IMR-90 (cell line): ENCODE data around the gene BCLAF1. TPM values are rescaled to one million over a fixed set of nuclear protein-coding genes. Genes with fewer than 3 reads are reported as not detected.

Source experiments
- ATAC-seq: fragments of 200-7000 bp; cut with Tn5 transposase; 2 replicates; pipeline ENCODE4 v1.9.1; 2020; ENCODE audit warnings: low read depth, mild to moderate bottlenecking, moderate library complexity
- BruUV-seq: library from RNA; stranded (reverse); fragments of 400-500 nt; replicated peaks from 2 replicates; lab custom pipeline; 2021; lab: Mats Ljungman, UMichigan
- CTCF ChIA-PET: fragments of 300-600 bp; formaldehyde crosslinking; extraction: SDS; loops from one replicate; lab custom pipeline; 2021; ENCODE audit warnings: antibody characterized with exemption; lab: Yijun Ruan, JAX
- POLR2A ChIA-PET: fragments of 300-600 bp; sonication (Branson Sonifier 250); formaldehyde crosslinking; loops from one replicate; lab custom pipeline; 2022; ENCODE audit warnings: antibody characterized with exemption; ENCODE audit not compliant: unreplicated experiment; lab: Charles Lee
- DNase-seq: peaks from one replicate; pipeline ENCODE4 v3.0.0; 2013
- H2AFZ ChIP-seq: replicated peaks from 2 replicates; pipeline ENCODE3; 2013; ENCODE audit warnings: low read length, mild to moderate bottlenecking; ENCODE audit not compliant: poor library complexity
- H2AK5ac ChIP-seq: 2 replicates; pipeline ENCODE4 v1.6.1; 2013; ENCODE audit warnings: low read depth, low read length, inconsistent platforms
- H2AK9ac ChIP-seq: replicated peaks from 2 replicates; pipeline ENCODE3; 2013; ENCODE audit warnings: mild to moderate bottlenecking, low read depth, low read length, moderate library complexity; ENCODE audit not compliant: poor library complexity
- H2BK120ac ChIP-seq: 2 replicates; pipeline ENCODE4 v1.6.1; 2013; ENCODE audit warnings: low read depth, low read length, inconsistent platforms
- H2BK15ac ChIP-seq: 3 replicates; pipeline ENCODE4 v1.6.1; 2013; ENCODE audit warnings: low read depth, low read length, inconsistent platforms
- H2BK20ac ChIP-seq: 2 replicates; pipeline ENCODE4 v1.6.1; 2013; ENCODE audit warnings: low read depth, mild to moderate bottlenecking, inconsistent platforms, low read length, moderate library complexity
- H2BK5ac ChIP-seq: 2 replicates; pipeline ENCODE4 v1.6.1; 2013; ENCODE audit warnings: mild to moderate bottlenecking, low read depth, low read length, inconsistent platforms; ENCODE audit not compliant: poor library complexity, severe bottlenecking
- H3K14ac ChIP-seq: replicated peaks from 2 replicates; pipeline ENCODE4 v1.6.1; 2013; ENCODE audit warnings: low read depth, low read length, inconsistent platforms
- H3K18ac ChIP-seq: 2 replicates; pipeline ENCODE4 v1.6.1; 2013; ENCODE audit warnings: low read depth, low read length, control low read depth
- H3K23ac ChIP-seq: 2 replicates; pipeline ENCODE4 v1.6.1; 2013; ENCODE audit warnings: low read depth, low read length, inconsistent platforms
- H3K27ac ChIP-seq: 2 replicates; pipeline ENCODE4 v1.5.1; 2013; ENCODE audit warnings: mild to moderate bottlenecking, control low read depth, low read length; ENCODE audit not compliant: insufficient read depth
- H3K27me3 ChIP-seq: 2 replicates; pipeline ENCODE4 v1.6.1; 2013; ENCODE audit warnings: low read length; ENCODE audit not compliant: control insufficient read depth, insufficient read depth
- H3K36me3 ChIP-seq: 2 replicates; pipeline ENCODE4 v1.6.1; 2013; ENCODE audit warnings: low read length, mixed read lengths; ENCODE audit not compliant: control insufficient read depth, insufficient read depth
- H3K4ac ChIP-seq: 2 replicates; pipeline ENCODE4 v1.6.1; 2013; ENCODE audit warnings: low read depth, low read length, inconsistent platforms
- H3K4me1 ChIP-seq: 2 replicates; pipeline ENCODE4 v1.6.1; 2013; ENCODE audit warnings: low read length, mixed read lengths; ENCODE audit not compliant: control insufficient read depth, insufficient read depth
- H3K4me2 ChIP-seq: 2 replicates; pipeline ENCODE4 v1.6.1; 2013; ENCODE audit warnings: low read depth, mild to moderate bottlenecking, control low read depth, low read length, moderate library complexity
- H3K4me3 ChIP-seq: 2 replicates; pipeline ENCODE4 v1.5.1; 2013; ENCODE audit warnings: low read depth, mild to moderate bottlenecking, control low read depth, low read length, moderate library complexity; ENCODE audit not compliant: insufficient read depth
- H3K56ac ChIP-seq: 2 replicates; pipeline ENCODE4 v1.6.1; 2013; ENCODE audit warnings: low read length, inconsistent platforms; ENCODE audit not compliant: insufficient read depth; ENCODE audit errors: extremely low read depth
- H3K79me1 ChIP-seq, 2 experiments: 2 replicates each; pipeline ENCODE4 v1.6.1; 2013; ENCODE audit warnings: low read length in 2 of 2, inconsistent platforms in 1 of 2, low read depth in 1 of 2
- H3K9ac ChIP-seq: 2 replicates; pipeline ENCODE4 v1.6.1; 2013; ENCODE audit warnings: low read depth, low read length, control low read depth
- H3K9me1 ChIP-seq: 2 replicates; pipeline ENCODE4 v1.6.1; 2013; ENCODE audit warnings: low read length, inconsistent platforms; ENCODE audit not compliant: insufficient read depth
- H3K9me3 ChIP-seq: 2 replicates; pipeline ENCODE4 v1.6.1; 2013; ENCODE audit warnings: low read length; ENCODE audit not compliant: control insufficient read depth, insufficient read depth
- H4K20me1 ChIP-seq: 2 replicates; pipeline ENCODE4 v1.6.1; 2013; ENCODE audit warnings: low read length, inconsistent platforms; ENCODE audit not compliant: insufficient read depth
- H4K5ac ChIP-seq: 2 replicates; pipeline ENCODE4 v1.6.1; 2013; ENCODE audit warnings: mild to moderate bottlenecking, low read depth, low read length, control low read depth
- H4K8ac ChIP-seq, 2 experiments: 2 replicates each; pipeline ENCODE4 v1.6.1; 2013; ENCODE audit warnings: low read depth in 2 of 2, low read length in 2 of 2, control low read depth in 1 of 2, inconsistent platforms in 1 of 2
- H4K91ac ChIP-seq: 2 replicates; pipeline ENCODE4 v1.6.1; 2013; ENCODE audit warnings: low read depth, low read length, inconsistent platforms; ENCODE audit not compliant: insufficient read depth
- BHLHE40 ChIP-seq: fragments of 150-350 bp; IDR thresholded peaks from 2 replicates; pipeline ENCODE4 v1.6.1; 2016; ENCODE audit warnings: mild to moderate bottlenecking, low read depth, low read length
- CEBPB ChIP-seq: IDR thresholded peaks from 2 replicates; pipeline ENCODE4 v1.6.1; 2012; ENCODE audit warnings: low read depth, low read length, improper control_type of control experiment
- CTCF ChIP-seq: conservative IDR thresholded peaks from 2 replicates; pipeline ENCODE4 v1.5.1; 2012; ENCODE audit warnings: mild to moderate bottlenecking, low read depth, low read length, improper control_type of control experiment
- ELK1 ChIP-seq: fragments of 150-350 bp; IDR thresholded peaks from 2 replicates; pipeline ENCODE4 v1.6.1; 2016; ENCODE audit warnings: low read depth, mild to moderate bottlenecking, low read length, moderate library complexity, borderline replicate concordance
- FOS ChIP-seq: fragments of 150-350 bp; IDR thresholded peaks from 2 replicates; pipeline ENCODE4 v1.6.1; 2016; ENCODE audit warnings: low read depth, low read length
- MAFK ChIP-seq: IDR thresholded peaks from 2 replicates; pipeline ENCODE4 v1.6.1; 2012; ENCODE audit warnings: low read depth, low read length, improper control_type of control experiment
- MAZ ChIP-seq: IDR thresholded peaks from 2 replicates; pipeline ENCODE4 v1.6.1; 2012; ENCODE audit warnings: low read depth, mild to moderate bottlenecking, low read length, improper control_type of control experiment, moderate library complexity, borderline replicate concordance
- MXI1 ChIP-seq: IDR thresholded peaks from 2 replicates; pipeline ENCODE4 v1.6.1; 2012; ENCODE audit warnings: low read depth, mild to moderate bottlenecking, low read length, moderate library complexity, borderline replicate concordance
- NFE2L2 ChIP-seq: fragments of 150-350 bp; IDR thresholded peaks from 2 replicates; pipeline ENCODE4 v1.6.1; 2016; ENCODE audit warnings: low read depth, mild to moderate bottlenecking, low read length
- POLR2A ChIP-seq: IDR thresholded peaks from 2 replicates; pipeline ENCODE4 v1.6.1; 2012; ENCODE audit warnings: mild to moderate bottlenecking, low read depth, low read length
- RAD21 ChIP-seq: IDR thresholded peaks from 2 replicates; pipeline ENCODE4 v1.6.1; 2012; ENCODE audit warnings: low read length, improper control_type of control experiment
- RCOR1 ChIP-seq: IDR thresholded peaks from 2 replicates; pipeline ENCODE4 v1.6.1; 2012; ENCODE audit warnings: mild to moderate bottlenecking, low read length, improper control_type of control experiment; ENCODE audit not compliant: insufficient replicate concordance
- SMC3 ChIP-seq: fragments of 150-350 bp; IDR thresholded peaks from 2 replicates; pipeline ENCODE4 v1.6.1; 2016; ENCODE audit warnings: low read depth, mild to moderate bottlenecking, antibody characterized with exemption, low read length, moderate library complexity
- USF2 ChIP-seq: fragments of 150-350 bp; IDR thresholded peaks from 2 replicates; pipeline ENCODE4 v1.6.1; 2017; ENCODE audit warnings: mild to moderate bottlenecking, antibody characterized with exemption, low read length, low read depth
- WGBS, 2 experiments: methylation state at CpG; one replicate each; pipeline versions ENCODE4 v1.1.5 to v1.1.7; 2013; ENCODE audit warnings: missing lambda C conversion rate in 2 of 2; ENCODE audit not compliant: insufficient read length in 1 of 2; ENCODE audit errors: extremely low coverage in 2 of 2; 5-methylcytosine and 5-hydroxymethylcytosine counted together
- dilution Hi-C: fragments of 300-500 bp; cut with HindIII; formaldehyde crosslinking; loops from one replicate; pipeline ENCODE4 v1.14.3; 2018; ENCODE audit warnings: low sequenced_read_pairs; ENCODE audit not compliant: unreplicated experiment
- in situ Hi-C: fragments of 300-500 bp; cut with MboI; formaldehyde crosslinking; loops from 3 replicates; pipeline ENCODE4 v1.14.3; 2019; ENCODE audit warnings: low sequenced_read_pairs, inconsistent platforms, mixed read lengths
- intact Hi-C: fragments of 100-400 bp; cut with micrococcal nuclease; formaldehyde crosslinking; loops from 2 replicates; pipeline ENCODE4 v1.10.0; 2022
- polyA plus RNA-seq, 3 experiments: library from polyadenylated mRNA; depleted of rRNA; stranded (reverse); fragments of >200 nt; gene quantifications; 2 replicates each; pipeline ENCODE4 v1.2.3, GENCODE V29; 2012; ENCODE audit warnings: low replicate concordance in 1 of 3
- total RNA-seq: library from RNA; depleted of rRNA; stranded (reverse); fragments of >200 nt; gene quantifications from 2 replicates; pipeline ENCODE4 v1.2.3, GENCODE V29; 2012

BCLAF1 gene
- total and polyA plus RNA-seq, 2 of the 4 experiments (the other 2 are of a cell fraction): 34.0 to 141 TPM

GRCh38 chr6:136324686-136325380 is 35.2 kb upstream of the BCLAF1 start:
- Histone ChIP-seq H4K8ac (no peak overlapping the region), H2AK5ac (no peak overlapping the region), H3K23ac (no peak overlapping the region), H3K9me1 (no peaks in the 10 kb centered on the region), H2AK9ac (no peak overlapping the region), H3K18ac (no peak overlapping the region), H3K9ac (no peak overlapping the region), H3K36me3 (no peaks in the 10 kb centered on the region), H2AFZ (no peak overlapping the region), H3K4me3 (no peak overlapping the region), H2BK15ac (no peak overlapping the region), H3K14ac (no peak overlapping the region), H4K5ac (no peak overlapping the region), H3K27ac (no peak overlapping the region), H3K4ac (no peak overlapping the region), H4K91ac (no peak overlapping the region), H3K4me2 (no peak overlapping the region), H3K79me1 (no peaks in the 10 kb centered on the region), H2BK20ac (no peak overlapping the region), H2BK5ac (no peak overlapping the region), H3K56ac (no peak overlapping the region), H3K9me3 (no peaks in the 10 kb centered on the region), H4K20me1 (no peaks in the 10 kb centered on the region), H2BK120ac (no peak overlapping the region), H3K4me1 (peaks cover 2% of the 10 kb centered on the region; the same call in 1 of the 2 replicates), H3K27me3 (no peaks in the 10 kb centered on the region)
- no TSS peak for BruUV-seq
- dilution Hi-C loops: no loop called here
- ATAC-seq (no peak), DNase-seq (no peak)
- TF ChIP-seq RCOR1: no peak
- no peak for TF ChIP-seq BHLHE40
- TF ChIP-seq MXI1: no peak
- TF ChIP-seq SMC3: no peak
- no peak for TF ChIP-seq MAFK
- no peak for TF ChIP-seq CEBPB
- no peak for TF ChIP-seq NFE2L2
- TF ChIP-seq MAZ: no peak
- TF ChIP-seq RAD21: no peak
- no peak for TF ChIP-seq CTCF
- no peak for TF ChIP-seq USF2
- no peak for TF ChIP-seq FOS
- no peak for TF ChIP-seq ELK1
- TF ChIP-seq POLR2A: no peak
- WGBS, 2 experiments: 71% methylated on average over 3 of the region's 10 CpGs; no CpG with 5 or more reads in 1 of the 2 experiments
- POLR2A ChIA-PET: no interaction called here
- intact Hi-C loops: no loop called here
- in situ Hi-C loops: no loop called here
- CTCF ChIA-PET: no interaction called here
